Parietal lobe (tissue), 1 donor: ENCODE results near the gene OR13C2. TPM values are rescaled to one million over a fixed set of nuclear protein-coding genes. Genes with fewer than 3 reads are reported as not detected.

ENCODE experiments used
- total RNA-seq: library from RNA; depleted of rRNA; stranded (reverse); fragments of >200 nt; gene quantifications from one replicate; pipeline ENCODE4 v1.2.3, GENCODE V29; 2014

Gene OR13C2, protein sequence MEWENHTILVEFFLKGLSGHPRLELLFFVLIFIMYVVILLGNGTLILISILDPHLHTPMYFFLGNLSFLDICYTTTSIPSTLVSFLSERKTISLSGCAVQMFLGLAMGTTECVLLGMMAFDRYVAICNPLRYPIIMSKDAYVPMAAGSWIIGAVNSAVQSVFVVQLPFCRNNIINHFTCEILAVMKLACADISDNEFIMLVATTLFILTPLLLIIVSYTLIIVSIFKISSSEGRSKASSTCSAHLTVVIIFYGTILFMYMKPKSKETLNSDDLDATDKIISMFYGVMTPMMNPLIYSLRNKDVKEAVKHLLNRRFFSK
- total RNA-seq = not detected

DNA sequence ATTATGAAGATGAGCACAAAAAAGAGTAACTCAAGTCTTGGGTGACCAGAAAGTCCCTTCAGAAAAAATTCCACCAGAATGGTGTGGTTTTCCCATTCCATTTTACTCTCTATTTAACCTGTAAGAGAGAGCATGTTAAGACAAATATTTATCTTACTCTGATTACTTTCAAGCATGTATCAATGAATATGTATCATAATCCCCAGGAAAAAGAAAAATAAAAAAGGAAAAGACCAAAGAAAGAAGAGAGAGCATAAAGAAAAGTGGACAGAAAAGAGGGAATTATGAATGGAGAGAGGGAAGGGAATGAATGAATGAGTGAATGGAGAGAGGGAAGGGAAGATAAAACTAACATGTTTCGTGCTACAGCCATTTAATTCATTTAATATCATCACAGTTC is at the start of gene OR13C2:
Gene OR13C2, minus strand, starts transcription at position 101 of the 400 bp plus-strand sequence. Its CDS starts 0 bp downstream, at position 101.

DNA sequence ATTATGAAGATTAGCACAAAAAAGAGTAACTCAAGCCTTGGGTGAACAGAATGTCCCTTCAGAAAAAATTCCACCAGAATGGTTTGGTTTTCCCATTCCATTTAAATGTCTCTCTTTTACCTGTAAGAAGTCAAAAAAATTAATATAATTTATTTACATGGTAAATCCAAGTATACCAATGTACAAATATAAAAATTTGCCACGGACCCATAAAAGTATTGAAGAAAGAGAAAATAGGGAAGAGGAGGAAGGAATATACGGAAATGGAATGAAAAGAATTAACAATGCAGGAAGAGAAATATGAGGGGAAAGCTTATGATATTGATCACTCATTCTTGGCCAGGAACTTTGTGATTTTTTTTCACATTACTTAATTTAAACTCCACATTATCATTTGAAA is 12.7 kb upstream of the OR13C2 start, which contains the start of gene OR13C9:
Gene OR13C9, minus strand, starts transcription at position 101 of the 400 bp plus-strand sequence. Its CDS starts 0 bp downstream, at position 101.

DNA sequence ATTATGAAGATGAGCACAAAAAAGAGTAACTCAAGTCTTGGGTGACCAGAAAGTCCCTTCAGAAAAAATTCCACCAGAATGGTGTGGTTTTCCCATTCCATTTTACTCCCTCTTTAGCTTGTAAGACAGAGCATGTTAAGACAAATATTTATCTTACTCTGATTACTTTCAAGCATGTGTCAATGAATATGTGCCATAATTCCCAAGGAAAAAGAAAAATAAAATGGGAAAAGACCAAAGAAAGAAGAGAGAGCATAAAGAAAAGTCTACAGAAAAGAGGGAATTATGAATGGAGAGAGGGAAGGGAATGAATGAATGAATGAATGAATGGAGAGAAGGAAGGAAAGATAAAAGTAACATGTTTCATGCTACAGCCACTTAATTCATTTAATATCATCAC is 6.1 kb downstream of the OR13C2 start, which contains the start of gene OR13C5:
Gene OR13C5, minus strand, starts transcription at position 101 of the 400 bp plus-strand sequence. Its CDS starts 0 bp downstream, at position 101.

DNA sequence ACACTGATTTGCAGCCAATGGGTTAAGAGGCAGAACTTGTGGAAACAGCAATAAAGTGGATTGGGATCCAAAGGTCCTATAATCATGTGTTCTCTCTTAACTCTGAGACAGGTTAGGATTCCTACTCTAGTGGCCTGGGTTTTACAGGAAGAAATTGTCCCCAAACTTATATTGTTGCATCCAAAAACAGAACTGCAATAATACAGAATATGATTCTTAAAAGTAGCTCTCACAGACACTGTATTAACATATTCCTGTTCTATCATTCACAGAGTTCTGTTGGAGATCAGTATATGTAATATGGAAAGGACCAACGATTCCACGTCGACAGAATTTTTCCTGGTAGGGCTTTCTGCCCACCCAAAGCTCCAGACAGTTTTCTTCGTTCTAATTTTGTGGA is 36.6 kb downstream of the OR13C2 start, which contains the start of gene OR13C8:
Gene OR13C8, plus strand, starts transcription at position 301 of the 400 bp plus-strand sequence. Its CDS starts 0 bp downstream, at position 301.

Other genes starting within 250 kb of the OR13C2 start
- gene OR13F1, start 101.4 kb downstream of the OR13C2 start, total RNA-seq = not detected
- not detected for gene OR13C4, start 78.4 kb downstream of the OR13C2 start, total RNA-seq
- not detected for gene OR13C3, start 68.8 kb downstream of the OR13C2 start, total RNA-seq
- gene OR13C8, start 36.5 kb downstream of the OR13C2 start, total RNA-seq = not detected
- gene OR13C5, start 6.2 kb downstream of the OR13C2 start, total RNA-seq = not detected
- gene OR13C9, start 12.6 kb upstream of the OR13C2 start, total RNA-seq = not detected
- gene OR13D1, start 88.9 kb upstream of the OR13C2 start, total RNA-seq = not detected
- 63.2 TPM for gene NIPSNAP3A, start 142.1 kb upstream of the OR13C2 start, total RNA-seq
- 17.5 TPM for gene NIPSNAP3B, start 158.5 kb upstream of the OR13C2 start, total RNA-seq